H9 (cell line): Measurements from ENCODE around the gene POU3F2. TPM values are rescaled to one million over a fixed set of nuclear protein-coding genes. Genes with fewer than 3 reads are reported as not detected.

Source experiments
- DNase-seq: peaks from one replicate; pipeline ENCODE4 v3.0.0-alpha.2; 2017
- H2AFZ ChIP-seq: one replicate; pipeline ENCODE4 v1.6.1; 2013; ENCODE audit warnings: mild to moderate bottlenecking, low read length, control low read depth, moderate library complexity
- H2AK5ac ChIP-seq: 2 replicates; pipeline ENCODE4 v1.6.1; 2013; ENCODE audit warnings: low read length, control low read depth, mixed read lengths; ENCODE audit not compliant: insufficient read length
- H2BK120ac ChIP-seq: one replicate; pipeline ENCODE4 v1.6.1; 2013; ENCODE audit warnings: low read depth, mild to moderate bottlenecking, low read length, control low read depth, inconsistent platforms; ENCODE audit not compliant: poor library complexity, severe bottlenecking
- H2BK12ac ChIP-seq: 2 replicates; pipeline ENCODE4 v1.6.1; 2013; ENCODE audit warnings: low read length, control low read depth, mixed read lengths, low read depth; ENCODE audit not compliant: insufficient read length
- H2BK15ac ChIP-seq: 2 replicates; pipeline ENCODE4 v1.6.1; 2013; ENCODE audit warnings: low read depth, low read length, control low read depth
- H2BK20ac ChIP-seq: one replicate; pipeline ENCODE4 v1.6.1; 2013; ENCODE audit warnings: low read depth, mild to moderate bottlenecking, low read length, control low read depth, inconsistent platforms; ENCODE audit not compliant: poor library complexity, severe bottlenecking
- H2BK5ac ChIP-seq: 2 replicates; pipeline ENCODE4 v1.6.1; 2013; ENCODE audit warnings: low read length, control low read depth, mixed read lengths; ENCODE audit not compliant: insufficient read length
- H3K14ac ChIP-seq: 2 replicates; pipeline ENCODE4 v1.6.1; 2013; ENCODE audit warnings: low read length, control low read depth; ENCODE audit not compliant: insufficient read depth
- H3K18ac ChIP-seq: 2 replicates; pipeline ENCODE4 v1.6.1; 2013; ENCODE audit warnings: low read depth, mild to moderate bottlenecking, mixed read lengths, low read length, control low read depth; ENCODE audit not compliant: insufficient read length
- H3K23ac ChIP-seq: 2 replicates; pipeline ENCODE4 v1.6.1; 2013; ENCODE audit warnings: low read length, control low read depth, mixed read lengths, low read depth; ENCODE audit not compliant: insufficient read length
- H3K23me2 ChIP-seq: 2 replicates; pipeline ENCODE4 v1.6.1; 2013; ENCODE audit warnings: low read depth, mild to moderate bottlenecking, mixed read lengths, low read length, control low read depth; ENCODE audit not compliant: insufficient read length, poor library complexity, severe bottlenecking
- H3K27ac ChIP-seq: 2 replicates; pipeline ENCODE4 v1.5.1; 2013; ENCODE audit warnings: low read length, control low read depth, mixed read lengths, low read depth; ENCODE audit not compliant: insufficient read length
- H3K27me3 ChIP-seq: 2 replicates; pipeline ENCODE4 v1.6.1; 2013; ENCODE audit warnings: low read length, control low read depth, inconsistent platforms; ENCODE audit not compliant: insufficient read depth
- H3K4ac ChIP-seq: 2 replicates; pipeline ENCODE4 v1.6.1; 2013; ENCODE audit warnings: low read depth, mild to moderate bottlenecking, control low read depth, inconsistent platforms, low read length, moderate library complexity
- H3K4me1 ChIP-seq: 2 replicates; pipeline ENCODE4 v1.6.1; 2013; ENCODE audit warnings: low read length, control low read depth, inconsistent platforms; ENCODE audit not compliant: insufficient read depth
- H3K4me2 ChIP-seq: 2 replicates; pipeline ENCODE4 v1.6.1; 2013; ENCODE audit warnings: low read length, control low read depth, mixed read lengths; ENCODE audit not compliant: insufficient read length, insufficient read depth
- H3K56ac ChIP-seq: 2 replicates; pipeline ENCODE4 v1.6.1; 2013; ENCODE audit warnings: low read depth, mild to moderate bottlenecking, mixed read lengths, low read length, control low read depth; ENCODE audit not compliant: insufficient read length
- H3K79me1 ChIP-seq: 2 replicates; pipeline ENCODE4 v1.6.1; 2013; ENCODE audit warnings: low read depth, mild to moderate bottlenecking, moderate library complexity, low read length, control low read depth, inconsistent platforms; ENCODE audit not compliant: insufficient read depth, poor library complexity, severe bottlenecking
- H3K79me2 ChIP-seq: 2 replicates; pipeline ENCODE4 v1.6.1; 2013; ENCODE audit warnings: low read length, control low read depth, inconsistent platforms; ENCODE audit not compliant: insufficient read depth
- H3K9ac ChIP-seq: 2 replicates; pipeline ENCODE4 v1.6.1; 2013; ENCODE audit warnings: low read length, control low read depth, mixed read lengths; ENCODE audit not compliant: insufficient read length; ENCODE audit errors: extremely low read depth
- H3K9me3 ChIP-seq: one replicate; pipeline ENCODE4 v1.6.1; 2013; ENCODE audit warnings: low read depth, low read length, inconsistent platforms; ENCODE audit not compliant: control insufficient read depth
- H3T11ph ChIP-seq: one replicate; pipeline ENCODE4 v1.6.1; 2013; ENCODE audit warnings: mild to moderate bottlenecking, low read length, control low read depth, inconsistent platforms
- H4K20me1 ChIP-seq: one replicate; pipeline ENCODE4 v1.6.1; 2013; ENCODE audit not compliant: control insufficient read depth, insufficient read length, insufficient read depth
- H4K5ac ChIP-seq: 2 replicates; pipeline ENCODE4 v1.6.1; 2013; ENCODE audit warnings: low read depth, mild to moderate bottlenecking, mixed read lengths, low read length, control low read depth; ENCODE audit not compliant: insufficient read length
- H4K8ac ChIP-seq: replicated peaks from 2 replicates; pipeline ENCODE4 v1.6.1; 2013; ENCODE audit warnings: low read length, control low read depth, mixed read lengths, low read depth; ENCODE audit not compliant: insufficient read length
- H4K91ac ChIP-seq: 2 replicates; pipeline ENCODE4 v1.6.1; 2013; ENCODE audit warnings: low read depth, mild to moderate bottlenecking, moderate library complexity, mixed read lengths, low read length, control low read depth; ENCODE audit not compliant: insufficient read length
- H3K27ac Mint-ChIP-seq, 3 experiments: 2 replicates in 2 of 3; 3 replicates in 1 of 3; pipeline ENCODE4 v1.8.0; 2020 to 2021; ENCODE audit warnings: mixed read lengths in 3 of 3, mild to moderate bottlenecking in 1 of 3, moderate library complexity in 1 of 3
- H3K27me3 Mint-ChIP-seq: 2 replicates; pipeline ENCODE4 v1.8.0; 2021; ENCODE audit warnings: low read depth, mild to moderate bottlenecking, moderate library complexity, mixed read lengths
- H3K36me3 Mint-ChIP-seq, 3 experiments: 2 replicates in 2 of 3; 3 replicates in 1 of 3; pipeline ENCODE4 v1.8.0; 2020 to 2021; ENCODE audit warnings: low read depth in 3 of 3, mixed read lengths in 3 of 3; ENCODE audit not compliant: insufficient read depth in 1 of 3
- H3K4me1 Mint-ChIP-seq, 2 experiments: 2 replicates each; pipeline ENCODE4 v1.8.0; 2020; ENCODE audit warnings: mixed read lengths in 2 of 2
- H3K4me3 Mint-ChIP-seq, 2 experiments: 2 replicates in 1 of 2; 3 replicates in 1 of 2; pipeline ENCODE4 v1.8.0; 2020 to 2021; ENCODE audit warnings: mild to moderate bottlenecking in 2 of 2, mixed read lengths in 2 of 2, moderate library complexity in 1 of 2
- H3K9me3 Mint-ChIP-seq, 2 experiments: 2 replicates in 1 of 2; 3 replicates in 1 of 2; pipeline ENCODE4 v1.8.0; 2020; ENCODE audit warnings: mild to moderate bottlenecking in 2 of 2, mixed read lengths in 2 of 2, moderate library complexity in 1 of 2
- CTCF ChIP-seq: fragments of 200-600 bp; sonication (generic); conservative IDR thresholded peaks from 3 replicates; pipeline ENCODE4 v1.8.0; 2021; ENCODE audit warnings: antibody characterized with exemption, mild to moderate bottlenecking
- WGBS: extraction: QIAGEN DNeasy Blood & Tissue Kit; methylation state at CpG from one replicate; pipeline ENCODE4 v1.1.7; 2013; ENCODE audit warnings: missing lambda C conversion rate, low lambda C conversion rate, mixed read lengths; ENCODE audit not compliant: insufficient read length; ENCODE audit errors: extremely low coverage; 5-methylcytosine and 5-hydroxymethylcytosine counted together
- total RNA-seq: library from RNA; stranded (reverse); gene quantifications from 2 replicates; pipeline ENCODE4 v1.2.1, GENCODE V29; 2021

The POU3F2 gene
- total RNA-seq, 1 experiment from 2014 or later: 0.09 TPM

GRCh38 chr6:98830146-98830545 lies 4.2 kb upstream of the POU3F2 start:
- Histone ChIP-seq H3K4me1 (peaks cover 3% of the 10 kb centered on the region; the same call in 1 of the 2 replicates), H3K18ac (no peak overlapping the region), H3K23me2 (peaks cover 37% of the 10 kb centered on the region), H3K79me2 (no peaks in the 10 kb centered on the region), H3T11ph (no peak overlapping the region), H4K5ac (no peak overlapping the region), H4K8ac (no peak overlapping the region), H3K4ac (no peak overlapping the region), H3K27ac (no peak overlapping the region), H3K23ac (no peak overlapping the region), H4K91ac (no peak overlapping the region), H2AK5ac (no peak overlapping the region), H3K9me3 (no peaks in the 10 kb centered on the region), H3K4me2 (no peak overlapping the region), H2BK15ac (no peak overlapping the region), H2BK120ac (no peak overlapping the region), H2AFZ (no peak overlapping the region), H3K56ac (no peak overlapping the region), H3K9ac (no peak overlapping the region), H2BK12ac (no peak overlapping the region), H2BK20ac (no peak overlapping the region), H3K27me3 (peaks cover 82% of the 10 kb centered on the region), H3K14ac (no peak overlapping the region), H2BK5ac (no peak overlapping the region), H4K20me1 (no peaks in the 10 kb centered on the region), H3K79me1 (no peaks in the 10 kb centered on the region)
- no peak overlapping the region for H3K27ac Mint-ChIP-seq
- TF ChIP-seq CTCF: no peak
- peaks cover 51 to 62% of the 10 kb centered on the region in 2 experiments for H3K4me1 Mint-ChIP-seq
- no peaks in the 10 kb centered on the region for H3K36me3 Mint-ChIP-seq
- H3K9me3 Mint-ChIP-seq: peaks cover 0 to 7% of the 10 kb centered on the region in 2 experiments; a peak in 3 of 5 replicates
- DNase-seq: no peak
- no CpG with 5 or more reads among the region's 2 CpGs for whole genome bisulfite sequencing
- peaks cover 98% of the 10 kb centered on the region for H3K27me3 Mint-ChIP-seq
- no peak overlapping the region for H3K4me3 Mint-ChIP-seq
